Measurements from ENCODE around the gene EI24. TPM values are rescaled to one million over a fixed set of nuclear protein-coding genes. Genes with fewer than 3 reads are reported as not detected.
"Not testable (repeated sequence)": the region's sequence is repeated elsewhere in the genome, so short reads cannot be mapped to it uniquely, and the experiment has no call there.

The EI24 gene
- total and polyA plus RNA-seq, 2 of the 8 experiments (the other 6 are each of a cell fraction or from before 2014, with no cell fraction given), result 135 to 264 TPM

GRCh38 chr11:125577181-125577580, 7.9 kb downstream of the EI24 start:
- WGBS, 2 experiments (ENCODE audit: extremely low coverage in 1 of 2, insufficient coverage in 1 of 2, insufficient read length in 1 of 2, insufficient replicate concordance in 2 of 2, low coverage in 1 of 2, low lambda C conversion rate in 2 of 2, missing lambda C conversion rate in 1 of 2), result 94% methylated on average over 14 of the region's 14 CpGs; no CpG with 5 or more reads in 1 of the 2 experiments
- H3K9me3 ChIP-seq (ENCODE audit: insufficient read depth in 2 of 2, low read depth in 1 of 2, low read length in 1 of 2); H3K14ac ChIP-seq (ENCODE audit: insufficient read length); H2AFZ ChIP-seq (ENCODE audit: low read length); H3K4ac ChIP-seq (replicated peaks; ENCODE audit: insufficient read length, low read depth, low read length); H3K4me3 ChIP-seq (ENCODE audit: extremely low read depth in 1 of 4, insufficient read depth in 2 of 4, low read depth in 3 of 4, low read length in 4 of 4); H3K79me2 ChIP-seq (ENCODE audit: control insufficient read depth in 1 of 2, insufficient read depth in 2 of 2, low read length in 2 of 2); H3K27me3 ChIP-seq (replicated peaks in 1 of 4; ENCODE audit: control insufficient read depth in 3 of 4, extremely low read depth in 1 of 4, insufficient read depth in 3 of 4, low read length in 3 of 4); H2BK5ac ChIP-seq (ENCODE audit: low read depth, low read length); CTCF ChIA-PET (ENCODE audit: partially characterized antibody); H3K79me1 ChIP-seq (ENCODE audit: low read depth, low read length); H4K20me1 ChIP-seq (replicated peaks in 1 of 2; ENCODE audit: control insufficient read depth in 1 of 2, insufficient read depth in 2 of 2, low read length in 2 of 2); H2BK12ac ChIP-seq (ENCODE audit: low read depth, low read length); H4K91ac ChIP-seq (replicated peaks; ENCODE audit: insufficient read length, low read length); H3K56ac ChIP-seq (replicated peaks; ENCODE audit: insufficient read length, low read depth, low read length); H3K23ac ChIP-seq (ENCODE audit: insufficient read length); H2BK120ac ChIP-seq (replicated peaks; ENCODE audit: low read depth, low read length); H3K4me2 ChIP-seq (ENCODE audit: insufficient read depth in 1 of 2, low read depth in 2 of 2, low read length in 2 of 2); H3K18ac ChIP-seq (ENCODE audit: extremely low read depth, low read length); H2BK15ac ChIP-seq (ENCODE audit: low read length); FAIRE-seq; H3K4me1 ChIP-seq (replicated peaks in 1 of 4; ENCODE audit: control insufficient read depth in 3 of 4, insufficient read depth in 4 of 4, low read length in 3 of 4); H4K5ac ChIP-seq (ENCODE audit: insufficient read length, low read depth, low read length); H3K27ac ChIP-seq (ENCODE audit: low read depth, low read length); H2AK5ac ChIP-seq (ENCODE audit: low read depth, low read length); H2BK20ac ChIP-seq (ENCODE audit: low read length); POLR2A ChIA-PET (ENCODE audit: partially characterized antibody); H4K8ac ChIP-seq (ENCODE audit: extremely low read depth, insufficient read depth, low read length); H3K23me2 ChIP-seq (ENCODE audit: low read depth, low read length); DNase-seq (ENCODE audit: low read depth in 1 of 2, low spot score in 2 of 2); H3K9ac ChIP-seq (replicated peaks in 1 of 4; ENCODE audit: extremely low read depth in 1 of 4, low read depth in 3 of 4, low read length in 3 of 4): not testable (repeated sequence)
- H3K36me3 ChIP-seq (ENCODE audit: control insufficient read depth in 2 of 4, insufficient read depth in 4 of 4, low read length in 3 of 4), result peaks cover 33 to 82% (median 68%) of the 10 kb centered on the region in 4 experiments

Data from H1 (cell line).